ENCODE results near the gene ZFYVE16. TPM values are rescaled to one million over a fixed set of nuclear protein-coding genes. Genes with fewer than 3 reads are reported as not detected.

The ZFYVE16 gene
- 15.6 and 26.9 TPM in 2 replicates for total RNA-seq

DNA sequence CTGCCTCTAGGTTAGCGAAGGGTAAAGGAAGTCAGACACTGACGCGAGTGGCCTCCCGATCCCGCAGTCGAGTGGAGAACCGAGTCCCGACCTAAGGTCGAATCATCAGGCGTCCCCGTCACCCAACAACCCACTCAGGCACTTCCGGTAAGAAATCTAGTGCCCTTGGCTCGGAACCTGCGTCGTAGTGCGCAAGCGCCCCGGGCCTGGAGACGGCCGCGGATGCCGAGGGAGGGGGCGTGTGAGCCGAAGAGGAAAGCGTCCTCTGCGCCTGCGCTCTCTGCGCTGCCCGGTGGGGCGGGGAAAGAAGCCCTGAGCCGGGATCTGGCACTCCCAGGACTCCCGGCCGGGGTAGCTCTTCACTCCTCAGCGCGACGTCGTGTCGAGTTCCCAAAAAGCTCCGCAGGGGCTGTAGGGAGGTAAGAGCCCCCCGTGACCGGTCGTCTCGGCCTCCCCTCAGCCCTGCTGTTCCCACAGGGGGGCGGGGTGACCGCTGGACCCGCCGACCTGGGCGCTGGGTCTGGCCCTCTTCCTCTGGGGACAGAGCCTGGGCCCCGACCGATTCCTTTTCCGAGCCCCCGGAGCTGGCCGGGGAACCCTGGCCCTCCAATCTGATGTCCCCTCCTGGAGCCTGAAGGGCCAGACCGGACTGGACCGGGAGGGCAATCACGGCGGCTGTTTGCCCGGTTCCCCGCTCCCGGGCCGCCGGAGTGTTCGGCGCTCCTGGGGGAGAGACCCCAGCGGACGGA lies at the start of gene ZFYVE16:
TSS of gene ZFYVE16 (plus strand) at position 330 of the 749 bp plus-strand sequence. CDS start 26,084 bp downstream, outside the sequence.
- peak; percentile 71 for DNase-seq (ENCODE audit: low read depth)
- TF ChIP-seq, protein P1, sequence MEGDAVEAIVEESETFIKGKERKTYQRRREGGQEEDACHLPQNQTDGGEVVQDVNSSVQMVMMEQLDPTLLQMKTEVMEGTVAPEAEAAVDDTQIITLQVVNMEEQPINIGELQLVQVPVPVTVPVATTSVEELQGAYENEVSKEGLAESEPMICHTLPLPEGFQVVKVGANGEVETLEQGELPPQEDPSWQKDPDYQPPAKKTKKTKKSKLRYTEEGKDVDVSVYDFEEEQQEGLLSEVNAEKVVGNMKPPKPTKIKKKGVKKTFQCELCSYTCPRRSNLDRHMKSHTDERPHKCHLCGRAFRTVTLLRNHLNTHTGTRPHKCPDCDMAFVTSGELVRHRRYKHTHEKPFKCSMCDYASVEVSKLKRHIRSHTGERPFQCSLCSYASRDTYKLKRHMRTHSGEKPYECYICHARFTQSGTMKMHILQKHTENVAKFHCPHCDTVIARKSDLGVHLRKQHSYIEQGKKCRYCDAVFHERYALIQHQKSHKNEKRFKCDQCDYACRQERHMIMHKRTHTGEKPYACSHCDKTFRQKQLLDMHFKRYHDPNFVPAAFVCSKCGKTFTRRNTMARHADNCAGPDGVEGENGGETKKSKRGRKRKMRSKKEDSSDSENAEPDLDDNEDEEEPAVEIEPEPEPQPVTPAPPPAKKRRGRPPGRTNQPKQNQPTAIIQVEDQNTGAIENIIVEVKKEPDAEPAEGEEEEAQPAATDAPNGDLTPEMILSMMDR (conservative IDR thresholded peaks at IDR 0.05; ENCODE audit: low read depth, low read length), result no peak
- peak within 1 kb of the TSS; percentile 97 for H3K4me3 ChIP-seq (ENCODE audit: low read depth, low read length)

DNA sequence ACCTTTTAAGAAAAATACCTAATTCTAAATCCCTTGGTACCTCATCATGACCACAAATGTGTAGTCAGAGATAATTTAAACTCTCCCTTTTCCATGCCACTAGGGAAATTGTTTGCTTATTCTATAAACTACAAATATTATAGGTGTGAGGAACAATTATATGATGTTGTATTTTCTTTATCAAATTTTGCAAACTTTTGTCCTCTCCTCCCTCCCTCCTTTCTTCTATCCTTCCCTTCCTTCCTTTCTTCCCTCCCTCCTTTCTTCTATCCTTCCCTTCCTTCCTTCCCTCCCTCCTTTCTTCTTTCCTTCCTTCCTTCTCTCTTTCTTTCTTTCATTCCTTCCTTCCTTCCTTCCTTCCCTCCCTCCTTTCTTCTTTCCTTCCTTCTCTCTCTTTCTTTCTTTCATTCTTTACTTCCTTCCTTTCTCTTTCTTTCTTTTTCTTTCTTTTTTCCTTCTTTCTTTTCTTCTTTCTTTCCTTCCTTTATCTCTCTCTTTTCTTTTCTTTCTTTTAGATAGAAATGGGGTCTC lies 46.9 kb upstream of the ZFYVE16 start:
- H3K4me3 ChIP-seq (ENCODE audit: low read depth, low read length), result no peak overlapping the region
- TF ChIP-seq, protein P1 (conservative IDR thresholded peaks at IDR 0.05; ENCODE audit: low read depth, low read length), result no peak
- DNase-seq (ENCODE audit: low read depth), result no peak

DNA sequence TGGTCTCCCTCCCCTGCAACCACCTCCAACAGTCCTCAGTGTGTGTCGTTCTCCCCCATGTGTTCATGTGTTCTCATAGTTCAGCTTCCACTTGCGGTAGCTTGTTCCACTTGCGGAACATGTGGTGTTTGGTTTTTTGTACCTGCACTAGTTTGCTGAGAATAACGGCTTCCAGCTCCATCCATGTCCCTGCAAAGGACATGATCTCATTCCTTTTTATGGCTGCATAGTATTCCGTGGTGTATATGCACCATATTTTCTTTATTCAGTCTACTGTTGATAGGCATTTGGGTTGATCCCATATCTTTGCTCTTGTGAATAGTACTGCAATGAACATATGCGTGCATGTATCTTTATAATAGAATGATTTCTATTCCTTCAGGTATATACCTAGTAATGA lies 43.0 kb upstream of the ZFYVE16 start:
- TF ChIP-seq, protein P1 (conservative IDR thresholded peaks at IDR 0.05; ENCODE audit: low read depth, low read length), result no peak
- no peak overlapping the region for H3K4me3 ChIP-seq (ENCODE audit: low read depth, low read length)
- DNase-seq (ENCODE audit: low read depth), result no peak

DNA sequence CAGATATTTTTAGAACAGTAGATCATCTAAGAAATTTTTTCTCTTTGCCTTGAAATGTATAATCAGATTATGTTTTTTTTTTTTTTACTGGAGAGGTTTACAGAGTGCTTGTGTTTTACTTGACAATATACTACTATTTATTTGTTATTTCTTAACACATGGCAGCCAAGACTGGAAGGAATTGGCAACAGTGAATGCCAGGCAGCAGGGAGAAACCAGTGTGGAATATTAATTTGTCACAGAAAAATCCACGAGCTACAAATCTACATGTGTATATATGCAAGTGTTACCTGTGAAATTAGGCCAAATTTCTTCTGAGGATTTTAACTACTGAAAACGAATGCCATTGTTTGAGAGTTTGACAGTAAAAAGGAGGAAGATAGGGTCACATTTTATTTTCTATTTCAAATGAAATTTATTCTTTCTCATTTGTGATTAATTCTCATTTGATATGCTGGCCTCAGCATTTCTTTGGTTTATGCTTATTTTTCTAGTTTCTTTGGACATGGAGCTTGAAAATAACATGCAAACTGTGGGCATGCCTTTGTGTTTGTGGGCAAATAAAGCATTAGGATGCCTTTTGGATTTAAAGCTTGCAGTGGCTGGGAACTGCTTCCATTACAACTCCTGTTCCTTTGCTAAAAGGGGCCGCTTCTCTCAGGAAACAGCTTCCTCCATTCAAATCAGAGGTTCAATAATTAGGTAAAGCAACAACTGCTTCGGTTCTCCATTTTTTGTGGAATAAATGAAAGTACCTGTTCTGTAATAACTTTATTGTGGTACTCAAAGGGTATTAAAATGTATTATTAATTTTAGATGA lies 39.0 kb upstream of the ZFYVE16 start:
- TF ChIP-seq, protein P1 (conservative IDR thresholded peaks at IDR 0.05; ENCODE audit: low read depth, low read length), result no peak
- H3K4me3 ChIP-seq (ENCODE audit: low read depth, low read length), result no peak overlapping the region
- DNase-seq (ENCODE audit: low read depth), result no peak

DNA sequence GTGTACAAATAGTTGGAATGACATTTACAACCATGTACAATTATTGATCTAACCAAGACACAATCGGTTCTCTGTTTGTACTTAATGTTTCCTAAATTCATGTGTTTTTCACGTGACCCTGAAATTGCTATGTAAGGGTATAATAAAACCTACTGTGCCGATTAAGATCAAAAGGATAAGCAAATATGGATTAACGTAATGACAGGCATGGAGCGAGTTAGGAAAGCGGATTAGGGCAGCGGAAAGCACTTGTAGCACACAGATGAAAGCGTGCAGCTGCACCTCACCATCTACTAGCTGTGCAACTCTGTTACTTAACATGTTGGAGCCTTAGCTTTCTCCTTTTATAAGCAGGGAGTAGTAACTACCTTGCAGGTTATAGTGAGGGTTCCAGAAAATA lies 38.3 kb upstream of the ZFYVE16 start:
- TF ChIP-seq, protein P1 (conservative IDR thresholded peaks at IDR 0.05; ENCODE audit: low read depth, low read length), result no peak
- H3K4me3 ChIP-seq (ENCODE audit: low read depth, low read length), result no peak overlapping the region
- DNase-seq (ENCODE audit: low read depth), result no peak

DNA sequence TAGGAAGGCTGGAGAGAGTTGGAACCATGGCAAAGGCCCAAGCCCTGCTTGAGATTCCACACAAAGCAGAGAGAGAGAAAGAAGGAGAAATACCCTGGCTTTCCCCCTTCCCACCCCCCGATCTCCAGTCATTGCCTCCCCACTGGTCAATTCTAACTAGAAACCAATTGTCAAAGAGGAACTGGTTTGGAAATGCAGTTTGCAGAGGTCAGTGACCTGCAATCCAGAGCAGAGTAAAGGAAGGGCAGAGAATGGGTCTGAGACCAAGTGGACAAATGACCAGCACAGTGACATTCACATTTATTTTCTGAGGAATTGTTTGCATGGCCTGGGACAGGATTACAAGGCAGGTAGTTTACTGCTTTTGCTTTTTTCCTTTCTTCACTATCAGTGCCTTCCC lies 37.5 kb upstream of the ZFYVE16 start:
- TF ChIP-seq, protein P1 (conservative IDR thresholded peaks at IDR 0.05; ENCODE audit: low read depth, low read length), result no peak
- no peak overlapping the region for H3K4me3 ChIP-seq (ENCODE audit: low read depth, low read length)
- DNase-seq (ENCODE audit: low read depth), result no peak

Data from epithelial cell of proximal tubule (primary cell).